ENCODE measurements around the gene CST11. TPM values are rescaled to one million over a fixed set of nuclear protein-coding genes. Genes with fewer than 3 reads are reported as not detected.

CST11 gene
- total RNA-seq, result not detected in 2 replicates

GRCh38 chr20:23452776-23453175, at the start of gene CST11:
Gene CST11, minus strand, starts transcription at chr20:23452876. Its CDS starts 65 bp downstream, at chr20:23452811.

DNA sequence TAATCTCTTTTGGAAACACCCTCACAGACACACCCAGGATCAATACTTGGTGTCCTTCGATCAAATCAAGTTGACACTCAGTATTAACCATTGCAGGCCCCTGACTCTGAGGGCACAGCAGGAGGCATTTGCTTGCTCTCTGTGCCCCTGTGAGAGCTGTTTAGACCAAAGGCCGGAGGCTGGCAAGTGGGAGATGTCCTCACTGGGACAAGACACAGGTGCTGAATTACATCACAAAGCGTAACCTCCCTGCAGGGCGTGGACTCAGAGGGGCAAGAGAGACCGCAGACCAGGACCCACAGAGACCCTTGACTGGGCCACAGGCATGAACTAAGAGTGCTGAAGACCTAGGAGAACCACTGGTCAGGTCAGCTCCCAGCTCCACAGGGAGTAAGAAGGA, 38.1 kb upstream of the CST11 start, which contains the start of gene CST8:
Gene CST8, plus strand, starts transcription at position 301 of the 400 bp plus-strand sequence. CDS start 551 bp downstream, outside the sequence.

GRCh38 chr20:23420943-23421931, 31.4 kb downstream of the CST11 start, which contains the start of gene NAPB:
Gene NAPB, minus strand, starts transcription at chr20:23421488. Its CDS starts 86 bp downstream, at chr20:23421402.

Other genes with a start within 250 kb of the CST11 start
- gene NXT1, start 102.1 kb downstream of the CST11 start, total RNA-seq, result 11.5 and 21.1 TPM in 2 replicates
- 32.5 and 32.7 TPM in 2 replicates for gene GZF1, start 90.7 kb downstream of the CST11 start, total RNA-seq
- 10.8 and 11.7 TPM in 2 replicates for gene NAPB, start 31.4 kb downstream of the CST11 start, total RNA-seq
- gene CSTL1, start 13.2 kb downstream of the CST11 start, total RNA-seq, result not detected in 2 replicates
- not detected in 2 replicates for gene CST8, start 38.2 kb upstream of the CST11 start, total RNA-seq
- not detected in 2 replicates for gene CST9L, start 115.6 kb upstream of the CST11 start, total RNA-seq
- not detected in 2 replicates for gene CST9, start 153.0 kb upstream of the CST11 start, total RNA-seq
- gene CST3, start 185.1 kb upstream of the CST11 start, total RNA-seq, result 425 and 515 TPM in 2 replicates
- 0.33 and 0.50 TPM in 2 replicates for gene CST4, start 236.2 kb upstream of the CST11 start, total RNA-seq